HTR-8/SVneo (cell line): ENCODE data around the gene GPR176.

Source experiments
- DNase-seq: peaks from one replicate; pipeline ENCODE4 v3.0.0; 2011; ENCODE audit warnings: low spot score, mixed read lengths; ENCODE audit not compliant: insufficient read length
- FAIRE-seq: peaks from 2 replicates; lab custom pipeline; 2011; peaks lifted over from hg19 to GRCh38; lab: Jason Lieb, UNC

The GPR176 gene

GRCh38 chr15:39936681-39937080, 16.6 kb upstream of the GPR176 start:
- FAIRE-seq (no peak), DNase-seq (no peak)

- DNase-seq = no peak
Observed at GRCh38 chr15:39936187-39936586, 16.1 kb upstream of the GPR176 start.

GRCh38 chr15:39935241-39935640, 15.2 kb upstream of the GPR176 start:
- DNase-seq (no peak), FAIRE-seq (no peak)

More at GRCh38 chr15:39936187-39936586, 16.1 kb upstream of the GPR176 start:
- FAIRE-seq = no peak

- DNase-seq = no peak
- no peak for FAIRE-seq
Observed at GRCh38 chr15:39934397-39935071, 14.5 kb upstream of the GPR176 start.

- FAIRE-seq = no peak
- DNase-seq = no peak
Observed at GRCh38 chr15:39931615-39932014, 11.5 kb upstream of the GPR176 start.

- FAIRE-seq (no peak), DNase-seq (no peak)
Observed at GRCh38 chr15:39926526-39926925, 6.5 kb upstream of the GPR176 start.

GRCh38 chr15:39925112-39925842, 5.2 kb upstream of the GPR176 start:
- FAIRE-seq (no peak), DNase-seq (no peak)

- no peak for FAIRE-seq
- DNase-seq = no peak
Observed at GRCh38 chr15:39924437-39924836, 4.4 kb upstream of the GPR176 start.

- no peak for DNase-seq
Observed at GRCh38 chr15:39922462-39923092, 2.5 kb upstream of the GPR176 start.

GRCh38 chr15:39921274-39921638, 1.2 kb upstream of the GPR176 start:
- FAIRE-seq = no peak
- DNase-seq = no peak

More at GRCh38 chr15:39922462-39923092, 2.5 kb upstream of the GPR176 start:
- FAIRE-seq = no peak

- peak; percentile 93 for FAIRE-seq
Observed at GRCh38 chr15:39920510-39921273, 626 bp upstream of the GPR176 start.

GRCh38 chr15:39919411-39919747, 687 bp downstream of the GPR176 start:
- FAIRE-seq (no peak), DNase-seq (no peak)

More at GRCh38 chr15:39920510-39921273, 626 bp upstream of the GPR176 start:
- DNase-seq = peak; percentile 75

- FAIRE-seq (no peak), DNase-seq (no peak)
Observed at GRCh38 chr15:39918688-39919385, 1.2 kb downstream of the GPR176 start.

- FAIRE-seq (no peak), DNase-seq (no peak)
Observed at GRCh38 chr15:39914977-39915376, 5.1 kb downstream of the GPR176 start.

GRCh38 chr15:39909007-39909406, 11.1 kb downstream of the GPR176 start:
- FAIRE-seq (no peak), DNase-seq (no peak)

- FAIRE-seq = peak; percentile 31
Observed at GRCh38 chr15:39908186-39908585, 11.9 kb downstream of the GPR176 start.

GRCh38 chr15:39907216-39907615, 12.8 kb downstream of the GPR176 start:
- DNase-seq (no peak), FAIRE-seq (no peak)

More at GRCh38 chr15:39908186-39908585, 11.9 kb downstream of the GPR176 start:
- DNase-seq = peak; percentile 64

- DNase-seq (no peak), FAIRE-seq (no peak)
Observed at GRCh38 chr15:39904115-39904514, 16.0 kb downstream of the GPR176 start.

- DNase-seq (no peak), FAIRE-seq (no peak)
Observed at GRCh38 chr15:39898317-39898716, 21.7 kb downstream of the GPR176 start.

- FAIRE-seq (no peak), DNase-seq (no peak)
Observed at GRCh38 chr15:39896846-39897245, 23.2 kb downstream of the GPR176 start.
